OCI-LY7 (cell line): ENCODE measurements around the gene PAQR5. TPM values are rescaled to one million over a fixed set of nuclear protein-coding genes. Genes with fewer than 3 reads are reported as not detected.

Experiments used
- BruUV-seq: library from RNA; stranded (reverse); fragments of 400-500 nt; replicated peaks from 2 replicates; lab custom pipeline; 2021; lab: Mats Ljungman, UMichigan
- CTCF ChIA-PET: fragments of 300-600 bp; sonication (Branson Sonifier 250); formaldehyde crosslinking; loops from one replicate; lab custom pipeline; 2022; ENCODE audit warnings: antibody characterized with exemption; ENCODE audit not compliant: unreplicated experiment; lab: Charles Lee
- POLR2A ChIA-PET: fragments of 300-600 bp; sonication (Branson Sonifier 250); formaldehyde crosslinking; loops from one replicate; lab custom pipeline; 2022; ENCODE audit warnings: antibody characterized with exemption; lab: Charles Lee
- DNase-seq: peaks from one replicate; pipeline ENCODE4 v3.0.0-alpha.2; 2015; ENCODE audit warnings: low spot score
- H2AFZ ChIP-seq: fragments of 200-600 bp; sonication (generic), shearing (Covaris generic); 2 replicates; pipeline ENCODE4 v1.6.1; 2014; ENCODE audit warnings: mild to moderate bottlenecking, antibody characterized with exemption, low read length, moderate library complexity
- H3K27ac ChIP-seq: fragments of 200-600 bp; sonication (generic); 2 replicates; pipeline ENCODE4 v1.5.1; 2014; ENCODE audit warnings: mixed run types, low read depth, mild to moderate bottlenecking, moderate library complexity, low read length, inconsistent platforms; ENCODE audit not compliant: poor library complexity, severe bottlenecking
- H3K36me3 ChIP-seq: fragments of 200-600 bp; sonication (generic); 2 replicates; pipeline ENCODE4 v1.6.1; 2014; ENCODE audit warnings: mild to moderate bottlenecking, antibody characterized with exemption, low read length, moderate library complexity, mixed read lengths; ENCODE audit not compliant: insufficient read depth
- H3K4me1 ChIP-seq: fragments of 200-600 bp; sonication (generic); 2 replicates; pipeline ENCODE4 v1.5.1; 2014; ENCODE audit warnings: mild to moderate bottlenecking, low read length; ENCODE audit not compliant: insufficient read depth, poor library complexity, severe bottlenecking
- H3K4me2 ChIP-seq: fragments of 200-600 bp; sonication (generic); 2 replicates; pipeline ENCODE4 v1.6.1; 2014; ENCODE audit warnings: mild to moderate bottlenecking, low read length
- H3K4me3 ChIP-seq: fragments of 200-600 bp; sonication (generic); 2 replicates; pipeline ENCODE4 v1.5.1; 2014; ENCODE audit warnings: mild to moderate bottlenecking, low read depth, low read length; ENCODE audit not compliant: poor library complexity, severe bottlenecking
- H3K79me2 ChIP-seq: fragments of 200-600 bp; sonication (generic); 2 replicates; pipeline ENCODE4 v1.6.1; 2016; ENCODE audit warnings: low read depth, mild to moderate bottlenecking, low read length, moderate library complexity, mixed read lengths; ENCODE audit not compliant: insufficient read depth
- H3K9me2 ChIP-seq: fragments of 200-600 bp; sonication (generic); 2 replicates; pipeline ENCODE4 v1.6.1; 2016; ENCODE audit warnings: mild to moderate bottlenecking, low read length, mixed read lengths; ENCODE audit not compliant: insufficient read depth
- H3K9me3 ChIP-seq: fragments of 200-600 bp; sonication (generic); 2 replicates; pipeline ENCODE4 v1.6.1; 2014; ENCODE audit warnings: mild to moderate bottlenecking, mixed run types, low read length, mixed read lengths
- H4K20me1 ChIP-seq: fragments of 200-600 bp; sonication (generic); 2 replicates; pipeline ENCODE4 v1.6.1; 2014; ENCODE audit warnings: mild to moderate bottlenecking, antibody characterized with exemption, low read length, moderate library complexity, mixed read lengths; ENCODE audit not compliant: insufficient read depth
- CTCF ChIP-seq: fragments of 200-600 bp; sonication (generic); conservative IDR thresholded peaks from 2 replicates; pipeline ENCODE4 v1.5.1; 2014; ENCODE audit warnings: mild to moderate bottlenecking, antibody characterized with exemption, low read length, moderate library complexity, mixed read lengths
- EZH2phosphoT487 ChIP-seq: fragments of 200-600 bp; sonication (generic); IDR thresholded peaks from 2 replicates; pipeline ENCODE4 v1.6.1; 2018; ENCODE audit warnings: low read depth, borderline replicate concordance, mild to moderate bottlenecking, mixed run types, antibody characterized with exemption, low read length, moderate library complexity, mixed read lengths
- intact Hi-C: fragments of 100-400 bp; cut with micrococcal nuclease; formaldehyde crosslinking; loops from one replicate; pipeline ENCODE4 v1.10.0; 2022; ENCODE audit not compliant: unreplicated experiment
- total RNA-seq, 2 experiments: library from RNA; depleted of rRNA in 1 of 2; stranded (reverse); fragments of >200 nt in 1 of 2; shearing (Covaris generic) in 1 of 2; gene quantifications; 2 replicates each; pipeline ENCODE4 v1.2.3, GENCODE V29; 2014 to 2022

PAQR5 gene
- total RNA-seq, 2 experiments from 2014 or later, result not detected

- POLR2A ChIA-PET, result no interaction called here
- DNase-seq, result no peak
- H3K27ac ChIP-seq, result no peak overlapping the region
- H3K9me2 ChIP-seq, result no peaks in the 10 kb centered on the region
- H3K4me2 ChIP-seq, result no peak overlapping the region
- intact Hi-C loops, result no loop called here
- no peaks in the 10 kb centered on the region for H3K79me2 ChIP-seq
- CTCF ChIA-PET, result no interaction called here
- no peak for TF ChIP-seq CTCF
- no peak for TF ChIP-seq EZH2phosphoT487
- H2AFZ ChIP-seq, result no peak overlapping the region
- BruUV-seq, result no TSS peak
- no peak overlapping the region for H3K4me3 ChIP-seq
- no peaks in the 10 kb centered on the region for H3K36me3 ChIP-seq
- H3K9me3 ChIP-seq, result no peaks in the 10 kb centered on the region
- H4K20me1 ChIP-seq, result no peaks in the 10 kb centered on the region
- H3K4me1 ChIP-seq, result no peaks in the 10 kb centered on the region
Measured at GRCh38 chr15:69323893-69324430, 25.2 kb downstream of the PAQR5 start.

GRCh38 chr15:69324565-69324964, 25.9 kb downstream of the PAQR5 start:
- no TSS peak for BruUV-seq

More at GRCh38 chr15:69324565-69324964, 25.9 kb downstream of the PAQR5 start:
- TF ChIP-seq CTCF (no peak), EZH2phosphoT487 (no peak)
- no peak for DNase-seq
- CTCF ChIA-PET, result no interaction called here
- Histone ChIP-seq H4K20me1 (no peaks in the 10 kb centered on the region), H3K36me3 (no peaks in the 10 kb centered on the region), H3K9me3 (no peaks in the 10 kb centered on the region), H3K4me3 (no peak overlapping the region), H3K9me2 (no peaks in the 10 kb centered on the region), H3K4me2 (no peak overlapping the region), H3K27ac (no peak overlapping the region), H3K4me1 (no peaks in the 10 kb centered on the region), H2AFZ (no peak overlapping the region), H3K79me2 (no peaks in the 10 kb centered on the region)
- intact Hi-C loops, result no loop called here
- POLR2A ChIA-PET, result no interaction called here
